Sigmoid colon (tissue), 4 donors: Measurements from ENCODE around the gene PRODH2.

Source experiments
- EP300 ChIP-seq, 4 donors: sonication (generic); formaldehyde crosslinking; IDR thresholded peaks; one replicate each; pipeline ENCODE4 v1.6.1; 2017; ENCODE audit warnings: antibody characterized with exemption in 4 of 4
- POLR2A ChIP-seq, 2 donors: fragments of 450-650 bp; IDR thresholded peaks; one replicate each; pipeline ENCODE4 v1.6.1; 2016; ENCODE audit warnings: antibody characterized with exemption in 2 of 2, mild to moderate bottlenecking in 2 of 2, moderate library complexity in 2 of 2
- TF ChIP-seq, protein P1 (sequence below), 4 experiments: fragments of 450-650 bp in 3 of 4; fragments of 200-600 bp in 1 of 4; IDR thresholded peaks; one replicate each; pipeline ENCODE4 v1.5.1; 2016 to 2019; ENCODE audit warnings: antibody characterized with exemption in 4 of 4, mild to moderate bottlenecking in 3 of 4, moderate library complexity in 2 of 4

DNA sequence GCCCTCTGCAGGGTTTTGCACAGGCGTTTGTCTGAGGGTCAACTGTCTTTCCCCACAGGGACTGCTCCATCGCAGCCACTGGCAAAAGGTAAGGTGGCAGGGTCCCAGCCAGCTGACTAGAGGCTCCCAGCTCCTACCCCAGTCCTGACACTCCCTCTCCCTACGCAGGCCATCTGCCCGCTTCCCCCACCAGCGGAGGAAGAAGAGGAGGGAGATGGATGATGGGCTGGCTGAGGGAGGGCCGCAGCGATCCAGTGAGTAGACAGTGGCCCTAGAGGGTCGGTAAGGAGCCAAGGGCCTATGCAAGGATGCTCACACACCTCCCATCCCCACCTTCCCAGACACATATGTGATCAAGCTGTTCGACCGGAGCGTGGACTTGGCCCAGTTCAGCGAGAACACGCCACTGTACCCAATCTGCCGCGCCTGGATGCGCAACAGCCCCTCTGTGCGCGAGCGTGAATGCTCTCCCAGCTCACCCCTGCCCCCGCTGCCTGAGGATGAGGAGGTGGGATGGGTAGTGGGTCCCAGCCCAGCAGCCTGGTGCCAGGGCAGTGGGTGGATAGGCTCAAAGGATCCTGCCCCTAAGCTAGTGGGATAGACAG, 59.8 kb downstream of the PRODH2 start:
- TF ChIP-seq, protein P1, sequence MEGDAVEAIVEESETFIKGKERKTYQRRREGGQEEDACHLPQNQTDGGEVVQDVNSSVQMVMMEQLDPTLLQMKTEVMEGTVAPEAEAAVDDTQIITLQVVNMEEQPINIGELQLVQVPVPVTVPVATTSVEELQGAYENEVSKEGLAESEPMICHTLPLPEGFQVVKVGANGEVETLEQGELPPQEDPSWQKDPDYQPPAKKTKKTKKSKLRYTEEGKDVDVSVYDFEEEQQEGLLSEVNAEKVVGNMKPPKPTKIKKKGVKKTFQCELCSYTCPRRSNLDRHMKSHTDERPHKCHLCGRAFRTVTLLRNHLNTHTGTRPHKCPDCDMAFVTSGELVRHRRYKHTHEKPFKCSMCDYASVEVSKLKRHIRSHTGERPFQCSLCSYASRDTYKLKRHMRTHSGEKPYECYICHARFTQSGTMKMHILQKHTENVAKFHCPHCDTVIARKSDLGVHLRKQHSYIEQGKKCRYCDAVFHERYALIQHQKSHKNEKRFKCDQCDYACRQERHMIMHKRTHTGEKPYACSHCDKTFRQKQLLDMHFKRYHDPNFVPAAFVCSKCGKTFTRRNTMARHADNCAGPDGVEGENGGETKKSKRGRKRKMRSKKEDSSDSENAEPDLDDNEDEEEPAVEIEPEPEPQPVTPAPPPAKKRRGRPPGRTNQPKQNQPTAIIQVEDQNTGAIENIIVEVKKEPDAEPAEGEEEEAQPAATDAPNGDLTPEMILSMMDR (IDR thresholded peaks at IDR 0.05): no peak
- TF ChIP-seq POLR2A (IDR thresholded peaks at IDR 0.05) (no peak), EP300 (IDR thresholded peaks at IDR 0.05) (no peak)
